NCI-H2107 treated with DMSO at 0.1 percent for 48 hours (cell line): ENCODE measurements around the gene M6PR.

ENCODE experiments used
- DNase-seq: peaks from one replicate; lab custom pipeline; 2025; ENCODE audit not compliant: unreplicated experiment; lab: John Stamatoyannopoulos, UW

Gene M6PR

DNA sequence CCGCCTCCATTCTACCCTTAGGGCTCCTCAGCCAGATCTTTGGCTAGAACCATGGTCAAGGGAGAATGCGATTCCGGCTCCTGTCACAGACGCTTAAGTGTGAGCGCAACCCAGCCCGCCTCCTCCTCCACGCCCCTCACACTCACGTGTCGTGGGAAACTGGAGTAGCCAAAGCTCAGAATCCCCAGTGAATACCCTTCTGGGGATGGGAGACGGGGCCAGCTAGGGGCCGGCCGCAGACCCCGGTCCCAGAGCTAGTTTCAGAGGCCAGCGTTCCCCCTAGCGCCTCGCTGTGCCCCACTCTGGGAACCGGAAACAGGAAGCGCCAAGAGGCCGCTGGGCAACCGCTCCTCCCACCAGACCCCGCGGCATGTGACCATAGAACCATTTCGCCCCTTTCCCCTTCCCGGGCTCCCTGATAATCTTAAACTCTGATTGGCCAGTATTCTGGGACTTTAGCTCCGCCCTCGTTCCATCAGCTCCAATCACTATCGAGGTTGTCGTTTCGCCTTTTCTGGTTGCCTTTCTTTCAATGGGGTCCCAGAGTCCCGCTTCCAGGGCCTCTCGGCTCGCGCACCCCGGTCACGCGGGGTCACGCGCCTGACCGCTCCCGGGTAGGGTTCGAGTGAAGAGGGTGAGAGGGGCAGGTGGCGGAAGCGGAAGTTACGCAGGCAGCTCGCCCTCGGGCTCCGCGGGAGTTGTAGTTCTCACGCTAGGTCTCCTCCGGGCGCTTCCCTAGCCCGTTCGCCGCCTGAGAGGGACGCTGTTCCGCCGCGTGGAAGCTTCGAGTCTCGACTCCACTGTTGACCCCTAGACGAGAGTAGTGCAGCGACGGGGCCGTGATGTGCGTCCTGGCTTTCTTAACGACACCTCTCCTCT is at the start of gene M6PR:
Gene M6PR (minus strand): TSS at position 304 of the 879 bp plus-strand sequence. CDS start 3,241 bp downstream, outside the sequence.
- DNase-seq, result peak; percentile 96

GRCh38 chr12:8996682-8997405 is 47.4 kb upstream of the M6PR start:
- no peak for DNase-seq

DNA sequence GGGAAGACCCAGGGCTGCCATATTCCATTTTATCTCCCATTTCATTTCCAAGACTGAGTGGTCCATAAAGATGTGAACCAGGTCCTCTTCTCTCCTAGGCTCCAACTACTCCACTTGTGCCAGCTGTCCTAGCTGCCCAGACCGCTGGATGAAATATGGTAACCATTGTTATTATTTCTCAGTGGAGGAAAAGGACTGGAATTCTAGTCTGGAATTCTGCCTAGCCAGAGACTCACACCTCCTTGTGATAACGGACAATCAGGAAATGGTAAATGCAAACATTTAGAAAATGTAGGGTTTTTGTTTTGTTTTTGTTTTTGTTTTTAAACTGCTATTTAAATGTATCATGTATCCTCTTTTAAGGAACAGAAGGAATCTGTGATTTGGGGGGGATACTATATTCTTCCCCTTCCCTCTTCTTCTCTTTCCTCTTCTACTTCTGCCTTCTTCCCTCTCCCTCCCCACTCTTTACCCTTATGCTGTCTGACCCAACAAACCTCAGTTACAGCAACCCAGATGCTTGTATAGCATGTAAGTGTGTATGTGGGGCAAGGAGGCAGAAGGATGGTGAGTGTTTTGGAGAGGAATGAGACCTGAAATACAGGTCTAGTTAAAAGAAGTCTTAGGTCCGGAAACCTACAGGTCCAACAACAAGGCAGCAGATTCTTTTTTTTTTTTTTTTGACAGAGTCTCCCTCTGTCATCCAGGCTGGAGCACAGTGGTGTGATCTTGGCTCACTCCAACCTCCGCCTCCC is 45.8 kb upstream of the M6PR start:
- DNase-seq, result no peak

DNA sequence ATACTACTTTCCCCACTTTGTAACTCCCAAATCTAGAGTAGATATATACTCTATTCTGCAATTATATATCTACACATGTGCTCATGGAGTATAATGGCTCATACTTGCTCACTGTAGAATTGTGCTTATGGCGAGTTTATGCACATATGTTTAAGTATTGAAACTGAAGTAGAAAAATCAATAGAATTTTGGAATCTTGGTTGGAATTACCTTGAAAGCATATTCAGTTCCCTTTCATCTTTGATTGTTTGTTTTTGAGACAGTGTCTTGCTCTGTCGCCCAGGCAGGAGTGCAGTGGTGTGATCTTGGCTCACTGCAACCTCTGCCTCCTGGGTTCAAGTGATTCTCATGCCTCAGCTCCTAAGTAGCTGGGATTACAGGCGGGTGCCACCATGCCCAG is 44.4 kb upstream of the M6PR start:
- DNase-seq, result no peak

DNA sequence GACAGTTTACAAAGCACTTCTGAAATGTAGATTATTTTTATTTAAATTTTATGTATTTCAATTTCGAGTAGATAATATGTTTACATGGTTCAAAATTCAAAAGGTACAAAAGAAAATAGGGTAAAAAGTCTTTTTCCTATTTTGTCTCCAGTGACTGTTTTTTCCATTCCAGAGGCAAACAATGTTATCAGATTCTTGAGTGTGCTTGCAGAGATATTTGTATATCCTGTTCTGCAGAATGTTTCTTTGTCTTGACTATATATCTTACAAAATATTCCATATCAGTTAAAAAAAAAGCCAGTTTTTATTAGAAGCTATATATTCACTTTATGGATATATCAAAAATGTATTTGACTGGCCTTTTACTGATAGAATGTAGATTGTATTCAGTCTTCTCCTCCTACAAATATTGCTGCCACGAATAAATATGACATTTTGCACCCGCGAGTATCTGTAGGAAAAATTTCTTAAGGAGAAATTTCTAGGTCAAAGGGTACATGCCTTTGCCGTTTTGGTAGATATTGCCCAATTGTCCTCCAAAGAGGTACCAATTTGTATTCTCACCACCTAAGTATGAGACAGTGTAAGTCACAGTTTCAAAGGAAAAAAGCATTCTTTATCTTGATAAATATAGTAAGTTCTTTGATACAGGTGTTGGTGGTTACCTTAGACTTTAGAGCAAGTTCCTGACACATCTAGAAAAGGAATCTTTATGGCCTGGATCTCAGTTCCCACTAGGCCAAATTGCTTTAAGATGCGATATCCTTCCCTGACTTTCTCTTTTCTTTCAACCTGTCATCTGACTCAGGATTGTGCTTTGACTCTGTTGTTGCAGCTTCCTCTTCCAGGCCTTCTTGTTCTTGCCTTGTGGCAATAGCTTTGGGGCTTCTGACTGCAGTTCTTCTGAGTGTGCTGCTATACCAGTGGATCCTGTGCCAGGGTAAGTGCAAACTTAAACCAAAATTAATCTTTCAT is 42.2 kb upstream of the M6PR start:
- no peak for DNase-seq

DNA sequence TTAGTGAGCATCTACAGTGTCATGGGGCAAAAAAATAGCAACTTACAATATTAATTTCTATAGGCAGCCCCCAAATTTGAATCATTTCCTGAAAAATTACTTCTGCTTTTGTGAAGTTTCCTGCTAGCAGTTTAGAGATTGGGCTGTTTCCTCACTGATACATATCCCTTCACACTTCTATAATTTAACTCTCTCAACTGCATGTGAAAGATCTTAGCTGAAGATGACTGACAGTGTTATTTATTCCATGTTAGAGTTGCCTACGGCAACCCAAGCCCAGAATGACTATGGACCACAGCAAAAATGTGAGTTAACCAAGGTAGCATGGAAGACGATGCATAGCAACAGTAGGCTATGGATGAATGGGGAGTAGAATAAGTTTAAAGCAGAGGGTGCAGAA is 40.0 kb upstream of the M6PR start, which contains the start of gene KLRG1:
Gene KLRG1 (plus strand): TSS at position 134 of the 400 bp plus-strand sequence. CDS start 90 bp downstream, at position 224.
- DNase-seq, result no peak

DNA sequence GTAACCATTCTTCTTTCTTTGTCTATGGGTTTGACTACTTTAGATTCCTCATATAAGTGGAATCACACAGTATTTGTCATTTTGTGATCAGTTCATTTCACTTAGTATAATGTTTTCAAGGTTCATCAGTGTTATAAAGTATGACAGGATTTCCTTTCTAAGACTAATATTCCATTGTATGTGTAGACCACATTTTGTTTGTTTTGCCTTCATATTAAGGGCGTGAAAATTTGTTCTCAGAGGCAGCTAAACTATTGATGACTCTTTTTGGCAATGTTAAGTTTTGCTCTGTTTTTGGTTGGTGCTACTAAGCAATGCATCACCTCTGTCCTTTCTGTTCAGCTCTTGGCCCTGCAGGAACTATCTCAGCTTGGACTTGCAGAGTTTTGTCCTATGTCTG is 38.2 kb upstream of the M6PR start:
- DNase-seq, result no peak

DNA sequence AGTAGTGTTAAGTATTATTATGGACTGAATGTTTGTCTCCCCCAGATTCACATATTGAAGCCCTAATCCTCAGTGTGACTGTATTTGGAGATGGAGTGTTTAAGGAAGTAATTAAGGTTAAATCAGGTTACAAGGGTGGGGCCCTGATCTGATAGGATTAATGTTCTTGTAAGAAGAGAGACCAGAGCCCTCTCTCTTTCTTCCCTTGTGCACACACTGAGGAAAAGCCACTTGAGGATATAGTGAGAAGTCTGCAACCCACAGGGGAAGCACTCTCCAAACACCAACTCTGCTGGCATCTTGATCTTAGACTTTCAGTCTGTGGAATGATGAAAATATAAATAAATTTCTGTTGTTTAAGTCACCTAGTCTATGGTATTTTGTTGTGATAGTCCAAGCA is 37.7 kb upstream of the M6PR start:
- no peak for DNase-seq

DNA sequence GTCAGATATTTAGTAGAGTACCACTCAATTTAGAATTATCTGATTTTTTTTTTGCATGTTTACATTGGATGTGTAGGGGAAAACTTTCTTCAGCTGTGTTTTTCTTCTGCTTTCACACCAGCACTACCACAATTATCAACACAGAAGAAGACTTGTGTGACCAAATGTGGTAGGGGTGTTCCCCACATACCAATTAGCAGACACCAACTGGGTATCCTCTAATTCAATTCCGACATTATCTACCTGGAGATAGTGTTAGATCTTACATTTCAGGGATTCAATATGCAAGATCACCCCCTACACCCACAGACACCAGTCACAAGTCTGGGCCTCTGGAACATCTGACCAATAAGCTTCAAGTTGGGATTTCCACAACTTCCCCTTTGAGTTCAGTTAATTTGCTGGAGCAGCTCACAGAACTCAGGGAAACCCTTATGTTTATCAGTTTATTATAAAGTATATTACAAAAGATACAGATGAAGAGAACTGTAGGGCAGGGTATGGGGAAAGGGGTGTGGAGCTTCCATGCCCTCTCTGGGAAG is 35.8 kb upstream of the M6PR start:
- DNase-seq, result no peak

DNA sequence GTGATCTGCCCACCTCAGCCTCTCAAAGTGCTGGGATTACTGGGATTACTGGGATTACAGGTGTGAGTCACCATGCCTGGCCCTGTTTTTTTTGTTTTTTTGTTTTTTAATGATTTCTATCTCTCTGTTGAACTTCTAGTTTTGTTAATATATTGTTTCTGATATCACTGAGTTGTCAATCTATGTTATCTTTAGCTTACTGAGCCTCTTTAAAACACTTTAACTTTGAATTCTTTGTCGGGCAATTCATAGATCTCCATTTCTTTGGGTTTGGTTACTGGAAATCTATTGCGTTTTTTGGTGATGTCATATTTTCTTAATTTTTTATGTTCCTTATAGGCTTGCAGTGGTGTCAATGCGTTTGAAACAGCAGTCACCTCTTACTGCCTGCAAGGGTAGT is 30.7 kb upstream of the M6PR start:
- DNase-seq, result no peak

- DNase-seq, result no peak
Observed at GRCh38 chr12:8970432-8970831, 21.0 kb upstream of the M6PR start.

DNA sequence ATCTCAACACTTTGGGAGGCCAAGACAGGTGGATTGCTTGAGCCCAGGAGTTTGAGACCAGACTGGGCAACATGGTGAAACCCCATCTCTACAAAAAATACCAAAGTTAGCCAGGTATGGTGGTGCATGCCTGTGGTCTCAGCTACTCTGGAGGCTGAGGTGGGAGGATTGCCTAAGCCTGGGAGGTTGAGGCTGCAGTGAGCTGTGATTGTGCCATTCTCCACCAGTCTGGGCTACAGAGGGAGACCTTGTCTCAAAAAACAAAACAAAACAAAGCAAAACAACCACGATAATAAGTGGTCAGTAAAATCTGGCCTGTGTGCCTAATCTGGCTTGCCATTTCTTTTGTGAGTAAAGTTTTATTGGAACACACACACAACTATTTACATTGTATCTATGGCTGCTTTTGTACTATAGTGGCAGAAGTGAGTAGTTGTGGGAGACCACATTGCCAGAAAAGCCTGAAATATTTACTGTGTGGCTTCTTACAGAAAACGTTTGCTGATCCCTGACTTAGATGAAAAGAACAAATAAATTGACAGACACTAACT is 20.5 kb upstream of the M6PR start:
- no peak for DNase-seq

DNA sequence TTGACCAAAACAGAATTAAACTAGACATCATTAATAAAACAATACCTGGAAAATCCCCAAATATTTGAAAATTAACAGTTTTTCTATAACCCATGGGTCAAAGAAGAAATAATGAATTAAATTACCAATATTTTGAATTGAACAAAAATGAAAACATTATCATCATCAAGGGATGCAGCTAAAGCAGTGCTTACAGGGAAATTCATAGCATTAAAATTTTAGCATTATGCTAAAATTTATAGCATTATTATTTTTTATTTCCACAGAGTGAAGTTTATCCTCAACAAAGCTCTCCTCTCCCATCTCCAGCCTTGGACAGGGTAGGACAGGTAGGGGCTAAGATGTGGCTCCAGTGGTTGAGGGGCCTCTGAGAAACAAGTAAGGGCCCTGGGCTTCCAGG is 19.3 kb upstream of the M6PR start:
- DNase-seq, result no peak

DNA sequence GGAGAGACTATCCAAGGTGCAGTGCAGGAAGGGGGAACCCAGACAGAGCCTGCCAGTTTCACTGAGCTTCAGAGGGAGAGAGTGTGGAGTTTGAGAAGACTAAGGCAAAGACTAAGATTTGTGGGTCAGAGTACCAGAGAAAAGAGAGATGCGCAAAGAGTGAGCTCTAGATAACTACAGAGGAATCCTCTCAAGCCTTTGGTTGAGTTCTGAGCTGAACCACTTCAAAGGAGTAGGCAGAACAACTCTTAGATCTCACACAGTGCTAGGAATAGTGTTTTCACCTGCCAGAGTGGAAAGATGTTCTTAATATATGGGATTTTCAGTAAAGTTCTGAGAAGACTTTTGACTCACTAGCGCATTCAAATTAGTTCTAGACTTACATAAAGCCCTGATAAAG is 10.7 kb upstream of the M6PR start:
- DNase-seq, result no peak

GRCh38 chr12:8958066-8958465 is 8.6 kb upstream of the M6PR start:
- DNase-seq, result no peak

DNA sequence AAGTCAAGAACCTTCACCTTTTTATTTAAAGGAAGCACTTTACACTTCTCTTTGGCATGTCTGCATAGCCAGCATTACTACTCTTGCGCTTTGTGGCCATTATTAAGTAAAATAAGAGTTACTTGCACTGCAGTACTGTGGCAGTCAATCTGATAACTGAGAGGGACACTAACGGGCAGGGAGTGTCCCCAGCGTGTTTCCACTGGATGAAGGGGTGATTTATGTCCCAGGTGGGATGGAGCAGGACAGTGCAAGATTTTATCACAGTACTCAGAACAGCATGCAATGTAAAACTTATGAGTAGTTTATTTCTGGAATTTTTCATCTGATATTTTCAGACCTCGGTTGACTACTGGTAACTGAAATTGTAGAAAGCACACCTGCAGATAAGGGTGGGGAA is 8.1 kb upstream of the M6PR start:
- DNase-seq, result no peak

DNA sequence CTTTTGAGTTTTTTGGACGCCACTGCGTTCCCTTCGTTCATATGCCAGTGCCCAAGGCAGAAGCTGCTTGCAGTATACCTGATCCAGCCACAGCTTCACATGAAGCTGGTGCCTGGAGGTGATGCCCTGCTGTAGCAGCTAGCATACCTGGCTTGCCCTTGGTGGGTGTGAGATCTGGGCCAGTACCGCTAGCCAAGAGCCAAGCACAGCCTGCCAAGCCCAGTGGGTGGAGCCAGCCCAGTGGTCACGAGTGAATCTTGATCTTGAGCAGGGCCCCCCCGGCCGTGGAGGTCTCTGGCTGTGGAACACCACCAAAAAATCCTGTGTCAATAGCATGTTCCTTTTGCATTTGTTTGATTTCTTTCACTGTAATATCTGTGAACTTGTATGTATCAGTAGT is 7.3 kb upstream of the M6PR start:
- DNase-seq, result no peak

- no peak for DNase-seq
Observed at GRCh38 chr12:8956073-8956472, 6.6 kb upstream of the M6PR start.

- no peak for DNase-seq
Observed at GRCh38 chr12:8953773-8954402, 4.4 kb upstream of the M6PR start.
